Motor neuron (in vitro differentiated cells): ENCODE measurements around the gene MGLL. TPM values are rescaled to one million over a fixed set of nuclear protein-coding genes. Genes with fewer than 3 reads are reported as not detected.

ENCODE experiments used
- ATAC-seq, 8 experiments: fragments of 200-7000 bp; cut with Tn5 transposase; replicated peaks in 6 of 8; 2 replicates each; pipeline ENCODE4 v1.8.0; 2021; ENCODE audit warnings: mild to moderate bottlenecking in 8 of 8, moderate library complexity in 8 of 8
- H3K27ac ChIP-seq, 2 donors: fragments of 250-450 bp; sonication (Bioruptor Pico); 2 replicates each; pipeline ENCODE4 v1.9.0; 2021; ENCODE audit warnings: antibody characterized with exemption in 2 of 2, mild to moderate bottlenecking in 2 of 2, moderate library complexity in 1 of 2
- H3K4me1 ChIP-seq, 2 donors: fragments of 250-450 bp; sonication (Bioruptor Pico); replicated peaks in 1 of 2; 2 replicates each; pipeline ENCODE4 v1.6.1; 2021; ENCODE audit warnings: antibody characterized with exemption in 2 of 2, mild to moderate bottlenecking in 2 of 2, moderate library complexity in 1 of 2
- H3K4me3 ChIP-seq, 5 donors: fragments of 250-450 bp; sonication (Bioruptor Pico); 2 replicates each; pipeline ENCODE4 v1.9.0; 2021; ENCODE audit warnings: antibody characterized with exemption in 5 of 5, mild to moderate bottlenecking in 5 of 5, moderate library complexity in 4 of 5
- WGBS, 10 experiments: fragments of 450-650 bp; shearing (Covaris generic); methylation state at CpG; one replicate each; pipeline ENCODE4 v1.0.0; 2022; 5-methylcytosine and 5-hydroxymethylcytosine counted together
- in situ Hi-C, 9 experiments: fragments of 400-800 bp; cut with MboI; loops; one replicate each; pipeline ENCODE4 v1.15.0; 2021; ENCODE audit warnings: low sequenced_read_pairs in 9 of 9, low pct_unique_long_range_greater_than_20kb in 2 of 9; ENCODE audit not compliant: unreplicated experiment in 9 of 9
- total RNA-seq, 8 experiments: library from RNA; unstranded; fragments of 300-600 nt; gene quantifications; 2 replicates each; pipeline versions ENCODE4 v1.2.3 to v1.2.4, GENCODE V29; 2022

The MGLL gene
- total RNA-seq, 8 experiments from 2014 or later, result 0.43 to 69.2 (median 4.5) TPM

DNA sequence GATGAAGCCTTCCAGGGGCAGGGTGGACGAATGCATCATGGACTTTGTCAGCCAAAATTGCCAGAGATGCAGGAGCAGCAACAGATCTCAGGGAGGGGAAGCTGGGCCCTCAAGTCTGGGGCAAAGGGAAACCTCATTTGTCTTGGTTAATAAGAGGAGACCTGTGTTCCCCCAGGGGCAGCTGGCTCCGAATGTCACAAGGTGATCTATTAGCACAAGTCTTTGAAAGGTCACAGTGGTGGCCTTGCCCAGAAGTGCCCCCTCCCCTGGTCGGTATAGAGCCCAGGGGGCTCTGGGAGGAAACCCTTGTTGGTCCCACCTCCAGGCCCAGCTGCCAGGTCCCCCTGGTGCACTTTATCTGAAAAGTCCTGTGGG, 103.4 kb downstream of the MGLL start:
- Histone ChIP-seq H3K4me1 (peaks cover 55 to 67% of the 10 kb centered on the region in 2 donors), H3K27ac (no peak overlapping the region), H3K4me3 (no peak overlapping the region)
- 29 to 100% (median 57%) methylated on average over 1 to 2 of the region's 3 CpGs; no CpG with 5 or more reads in 7 of the 10 experiments for WGBS, 10 experiments
- no peak for ATAC-seq
- in situ Hi-C loops, result no loop called here

- Histone ChIP-seq H3K4me3 (no peak overlapping the region), H3K4me1 (peaks cover 56 to 67% of the 10 kb centered on the region in 2 donors), H3K27ac (no peak overlapping the region)
- in situ Hi-C loops, result no loop called here
- ATAC-seq, result no peak
- WGBS, 10 experiments, result 20 to 100% (median 83%) methylated on average over 2 to 6 of the region's 7 CpGs; no CpG with 5 or more reads in 2 of the 10 experiments
These were observed 103.9 kb downstream of the MGLL start for GRCh38 chr3:127718245-127718915.

DNA sequence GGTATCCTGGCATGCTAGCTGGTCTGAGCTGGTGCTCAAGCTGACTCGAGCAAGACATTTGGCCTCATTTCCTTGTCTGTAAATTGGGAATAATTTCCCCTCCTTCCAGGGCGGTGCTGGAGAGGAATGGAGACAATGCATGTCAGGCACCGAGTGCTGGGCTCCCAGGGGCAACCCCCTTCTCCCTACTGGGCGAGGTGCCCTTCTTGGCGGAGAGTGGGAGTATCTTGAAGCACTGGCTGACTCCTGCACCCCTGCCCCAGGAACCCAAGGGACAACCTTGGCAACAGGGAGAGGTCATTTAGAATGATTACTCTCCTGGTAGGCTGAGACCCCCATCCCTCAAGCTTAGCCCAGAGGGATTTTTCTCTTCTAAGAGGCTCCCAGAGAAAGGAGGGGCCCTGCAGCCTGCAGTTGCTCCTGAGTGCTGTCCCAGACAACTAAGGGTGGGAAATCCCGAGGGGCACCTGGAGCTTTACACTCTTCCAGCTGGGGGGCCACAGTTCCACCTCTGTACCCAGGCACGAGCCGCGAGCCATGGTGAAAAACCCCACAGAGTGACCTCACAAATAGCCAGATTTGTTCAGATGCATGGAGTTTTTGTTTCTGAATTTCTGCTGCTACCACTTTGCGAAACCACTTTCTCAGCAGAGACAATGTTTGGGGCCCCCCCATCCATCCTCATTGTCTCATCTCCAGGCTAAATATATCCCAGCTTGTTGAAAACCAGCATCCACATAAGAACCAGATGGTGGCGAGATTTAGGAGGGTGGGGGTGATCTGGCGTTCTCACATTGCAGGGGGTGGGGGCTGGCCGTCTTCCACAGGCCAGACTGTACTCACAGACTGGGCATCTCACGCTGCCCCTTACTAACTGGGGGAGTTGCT, 104.7 kb downstream of the MGLL start:
- peak in 6 of 8 experiments; percentile 17 to 62 (median 36) for ATAC-seq
- in situ Hi-C loops, result no loop called here

DNA sequence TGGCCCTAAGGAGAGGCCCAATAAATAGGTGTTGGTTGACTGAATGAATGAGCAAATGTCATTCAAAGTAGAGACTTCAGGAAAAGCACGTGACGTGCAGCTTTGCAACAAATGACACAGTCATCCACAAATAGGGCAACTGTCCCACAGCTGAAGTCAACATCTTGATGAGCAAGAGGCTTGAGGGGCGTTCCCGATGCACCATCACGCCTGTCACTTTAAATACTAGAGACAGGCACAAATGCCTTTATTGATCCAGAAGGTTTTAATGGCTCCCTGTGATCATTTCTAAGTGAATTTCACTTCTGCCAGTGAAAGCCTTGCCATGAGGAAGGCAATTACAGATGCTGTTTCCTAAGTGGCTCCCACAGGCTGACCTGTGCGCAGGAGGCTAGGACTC, 105.9 kb downstream of the MGLL start:
- Histone ChIP-seq H3K4me3 (no peak overlapping the region), H3K4me1 (peaks cover 46 to 53% of the 10 kb centered on the region in 2 donors), H3K27ac (no peak overlapping the region)
- in situ Hi-C loops, result no loop called here
- ATAC-seq, result peak in 5 of 8 experiments; percentile 47 to 72 (median 66)
- WGBS, 10 experiments, result 67 to 100% (median 87%) methylated on average over 2 to 5 of the region's 6 CpGs; no CpG with 5 or more reads in 2 of the 10 experiments

More for the DNA sequence above, 104.7 kb downstream of the MGLL start:
- peaks cover 49 to 59% of the 10 kb centered on the region in 2 donors for H3K4me1 ChIP-seq
- no peak overlapping the region for H3K4me3 ChIP-seq
- H3K27ac ChIP-seq, result no peak overlapping the region
- WGBS, 10 experiments, result 62 to 100% (median 80%) methylated on average over 1 to 6 of the region's 14 CpGs; no CpG with 5 or more reads in 3 of the 10 experiments

DNA sequence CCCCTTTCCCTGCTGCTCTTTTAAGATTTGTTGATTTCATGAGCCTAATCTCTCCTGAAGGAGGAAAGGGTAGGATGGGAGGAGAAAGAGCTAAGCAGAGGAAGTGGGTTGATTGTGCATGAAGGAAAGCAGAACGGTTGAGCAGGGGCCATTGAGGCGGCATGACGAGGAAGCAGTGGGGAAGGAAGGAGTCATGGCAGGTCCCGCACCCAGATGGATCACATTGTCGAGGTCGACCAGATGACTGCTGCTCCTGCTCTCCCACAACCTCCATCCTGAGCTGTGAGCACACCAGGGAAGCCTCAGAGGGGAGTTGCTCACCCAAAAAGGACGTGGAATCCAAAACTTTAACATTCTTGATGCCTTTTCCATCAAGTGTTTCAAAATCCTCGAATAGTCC, 106.8 kb downstream of the MGLL start:
- no peak for ATAC-seq
- Histone ChIP-seq H3K4me3 (no peak overlapping the region), H3K4me1 (peaks cover 46 to 53% of the 10 kb centered on the region in 2 donors), H3K27ac (no peak overlapping the region)
- WGBS, 10 experiments, result 67 to 93% (median 77%) methylated on average over 4 to 7 of the region's 8 CpGs; no CpG with 5 or more reads in 4 of the 10 experiments
- in situ Hi-C loops, result no loop called here

DNA sequence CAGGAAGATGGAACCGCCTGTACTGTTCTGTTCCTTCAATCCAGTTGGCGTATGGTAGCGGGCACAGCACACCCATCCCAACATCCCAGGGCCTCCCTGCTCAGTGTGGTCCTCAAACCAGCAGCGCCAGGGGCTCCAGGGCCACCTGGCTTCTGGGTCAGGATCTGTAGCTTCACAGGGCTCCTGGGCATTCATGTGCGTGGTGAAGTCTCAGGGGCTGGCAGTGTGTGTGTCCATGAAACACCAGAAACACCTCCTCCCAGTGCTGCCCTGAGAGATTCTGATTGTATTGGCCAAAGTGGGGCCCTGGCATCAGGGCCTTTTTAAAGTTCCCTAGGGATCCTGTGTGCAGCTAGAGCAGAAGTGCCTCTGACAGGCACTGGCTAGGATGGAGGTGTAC, 107.4 kb downstream of the MGLL start:
- 82 to 100% methylated on average over 1 to 3 of the region's 5 CpGs; no CpG with 5 or more reads in 8 of the 10 experiments for WGBS, 10 experiments
- Histone ChIP-seq H3K4me1 (peaks cover 46 to 53% of the 10 kb centered on the region in 2 donors), H3K4me3 (no peak overlapping the region), H3K27ac (no peak overlapping the region)
- in situ Hi-C loops, result no loop called here
- ATAC-seq, result no peak

DNA sequence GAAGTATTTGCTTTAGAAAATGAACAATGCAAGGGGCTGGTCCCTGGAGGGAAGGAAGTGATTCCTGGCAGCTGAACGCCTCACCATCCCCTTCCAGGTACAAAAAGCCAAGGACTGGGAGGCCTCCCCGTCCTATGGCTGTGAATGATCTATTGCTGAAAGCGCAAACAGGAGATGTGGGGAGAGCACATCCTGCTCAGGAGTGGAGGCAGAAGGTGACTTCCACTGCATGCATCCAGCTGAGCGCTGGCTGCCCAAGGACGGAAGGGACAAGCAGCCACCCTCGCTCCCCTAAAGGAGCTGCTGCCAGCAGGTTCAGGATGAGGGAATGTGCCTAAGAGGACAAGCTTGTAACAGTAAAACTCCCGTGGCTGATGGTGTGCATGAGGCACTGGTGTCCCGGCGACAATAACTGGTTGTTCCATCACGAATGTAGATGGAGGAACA, 108.2 kb downstream of the MGLL start:
- Histone ChIP-seq H3K4me3 (no peak overlapping the region), H3K4me1 (peaks cover 46% of the 10 kb centered on the region in 2 donors), H3K27ac (no peak overlapping the region)
- 29 to 100% (median 79%) methylated on average over 1 to 6 of the region's 10 CpGs; no CpG with 5 or more reads in 3 of the 10 experiments for WGBS, 10 experiments
- in situ Hi-C loops, result no loop called here
- peak in 5 of 8 experiments; percentile 31 to 71 (median 60) for ATAC-seq

- H3K4me1 ChIP-seq, result peaks cover 38 to 41% of the 10 kb centered on the region in 2 donors
- in situ Hi-C loops, result no loop called here
- H3K27ac ChIP-seq, result no peak overlapping the region
- WGBS, 10 experiments, result 41 to 90% (median 71%) methylated on average over 1 to 6 of the region's 9 CpGs; no CpG with 5 or more reads in 1 of the 10 experiments
- H3K4me3 ChIP-seq, result no peak overlapping the region
- no peak for ATAC-seq
These were observed 109.2 kb downstream of the MGLL start for GRCh38 chr3:127712881-127713771.

- Histone ChIP-seq H3K27ac (no peak overlapping the region), H3K4me1 (peaks cover 38% of the 10 kb centered on the region in 2 donors), H3K4me3 (no peak overlapping the region)
- in situ Hi-C loops, result no loop called here
- 64 to 100% (median 84%) methylated on average over 3 to 7 of the region's 9 CpGs; no CpG with 5 or more reads in 4 of the 10 experiments for whole genome bisulfite sequencing, 10 experiments
- no peak for ATAC-seq
These were observed 109.9 kb downstream of the MGLL start for GRCh38 chr3:127712461-127712860.

DNA sequence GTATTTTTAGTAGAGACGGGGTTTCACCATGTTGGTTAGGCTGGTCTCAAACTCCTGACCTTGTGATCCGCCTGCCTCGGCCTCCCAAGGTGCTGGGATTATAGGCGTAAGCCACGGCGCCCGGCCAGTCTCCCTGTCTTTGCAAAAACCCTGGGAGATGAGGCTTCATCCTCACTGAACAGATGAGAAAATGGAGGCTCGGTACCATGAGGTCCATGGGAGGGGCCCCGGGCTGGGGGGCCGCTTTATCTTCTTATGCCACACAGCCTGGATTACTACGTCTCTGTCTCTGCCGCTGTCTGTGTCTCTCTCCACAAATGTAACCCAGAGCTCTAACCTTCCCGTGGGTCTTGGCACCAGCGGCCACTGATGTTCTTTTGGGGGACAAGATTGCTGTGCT, 110.4 kb downstream of the MGLL start:
- Histone ChIP-seq H3K4me1 (peaks cover 32% of the 10 kb centered on the region in 2 donors), H3K4me3 (no peak overlapping the region), H3K27ac (no peak overlapping the region)
- no peak for ATAC-seq
- in situ Hi-C loops, result no loop called here
- 93 to 100% (median 100%) methylated on average over 1 to 8 of the region's 14 CpGs; no CpG with 5 or more reads in 4 of the 10 experiments for WGBS, 10 experiments

DNA sequence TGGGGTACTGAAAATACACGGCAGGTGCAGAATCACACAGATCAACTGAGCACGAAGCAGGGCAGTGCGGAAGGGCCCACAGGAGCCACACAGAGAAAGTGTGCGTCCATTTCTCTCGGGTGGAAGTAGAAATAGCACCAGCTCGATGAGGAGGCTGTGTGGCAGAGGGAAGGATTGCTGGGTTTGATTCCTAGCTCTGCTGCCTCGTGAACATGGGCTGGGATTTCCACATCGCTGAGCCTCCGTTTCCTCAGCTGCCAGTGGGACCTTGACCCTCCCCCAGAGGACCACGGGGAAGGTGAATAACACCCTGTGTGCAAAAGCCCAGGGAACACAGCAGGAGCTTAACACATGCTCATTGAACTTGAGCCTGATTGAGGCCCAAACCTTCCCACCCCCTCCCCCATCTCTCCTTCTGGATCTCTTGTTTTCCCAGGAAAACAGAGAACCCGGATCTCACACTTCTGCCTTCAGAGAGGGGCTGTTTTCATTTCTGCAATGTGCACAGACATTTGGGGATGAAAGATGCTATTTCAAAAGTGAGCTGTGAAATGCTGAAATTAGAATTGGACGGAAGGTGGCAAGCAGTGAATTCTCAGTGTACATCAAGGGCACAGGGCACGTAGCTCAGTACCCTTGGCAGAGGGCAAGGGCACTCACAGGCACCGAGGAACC, 111.2 kb downstream of the MGLL start:
- ATAC-seq, result no peak
- no peak overlapping the region for H3K4me3 ChIP-seq
- WGBS, 10 experiments, result 53 to 100% (median 81%) methylated on average over 1 to 9 of the region's 14 CpGs; no CpG with 5 or more reads in 2 of the 10 experiments
- peaks cover 25% of the 10 kb centered on the region in 2 donors for H3K4me1 ChIP-seq
- no peak overlapping the region for H3K27ac ChIP-seq
- in situ Hi-C loops, result no loop called here
